ENCODE data around the gene NRM. TPM values are rescaled to one million over a fixed set of nuclear protein-coding genes. Genes with fewer than 3 reads are reported as not detected.

NRM gene
- total RNA-seq, 1 donor from 2014 or later: 12.8 TPM

DNA sequence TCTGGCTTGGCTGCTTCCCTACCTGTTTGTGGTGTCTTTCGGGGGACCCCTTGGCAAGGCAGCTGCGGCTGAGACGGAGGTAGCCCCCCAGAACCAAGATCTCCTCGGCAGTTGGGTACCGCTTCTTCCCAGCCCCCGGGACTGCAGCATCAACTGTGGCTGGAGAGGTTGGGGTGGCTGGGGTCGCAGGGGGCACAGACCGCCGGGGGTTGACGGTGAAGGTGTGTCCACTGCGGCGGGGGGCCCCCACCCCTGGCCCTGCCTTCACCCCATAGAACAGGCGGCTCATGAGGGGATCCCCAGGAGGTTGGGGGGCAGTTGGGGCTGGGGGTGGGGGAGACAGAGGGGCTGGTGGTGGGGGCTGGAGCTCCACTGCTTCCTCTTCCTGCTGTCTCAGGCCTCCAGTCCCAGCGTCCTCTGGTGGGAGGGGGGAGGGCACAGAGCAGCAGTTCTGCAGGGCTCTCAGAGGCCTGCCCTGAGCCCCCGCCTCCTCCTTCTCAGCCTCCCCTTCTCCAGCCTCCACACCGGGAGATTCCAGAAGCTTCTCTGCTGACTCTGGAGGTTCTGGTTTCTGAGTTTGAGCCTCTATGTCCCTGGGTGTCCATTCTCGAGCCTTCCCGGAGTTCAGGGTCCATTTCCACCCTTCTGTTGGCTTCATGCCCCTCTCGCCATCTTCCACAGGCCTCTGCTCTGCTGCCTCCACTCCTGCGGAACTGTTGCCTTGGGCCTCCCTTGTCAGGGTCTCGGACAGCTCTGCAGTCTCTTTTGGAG lies 6.2 kb downstream of the NRM start:
- peaks cover 65% of the 10 kb centered on the region for H4K20me1 ChIP-seq (ENCODE audit: insufficient read depth, low read length)
- H3K4me2 ChIP-seq (ENCODE audit: low read length): peak overlapping the region; percentile 100
- H3K36me3 Mint-ChIP-seq (ENCODE audit: low read depth, unreplicated experiment): peaks cover 21% of the 10 kb centered on the region
- H3K9me3 ChIP-seq (ENCODE audit: insufficient read depth, low read depth, low read length): no peaks in the 10 kb centered on the region
- peaks cover 2% of the 10 kb centered on the region for H3K9me3 Mint-ChIP-seq (ENCODE audit: unreplicated experiment)
- peaks cover 29% of the 10 kb centered on the region for H3K4me1 Mint-ChIP-seq (ENCODE audit: low read depth, unreplicated experiment)
- peak overlapping the region; percentile 98 for H3K9ac ChIP-seq (ENCODE audit: low read length)
- TF ChIP-seq EZH2 (IDR thresholded peaks at IDR 0.05; ENCODE audit: insufficient read depth, low read length): no peak
- TF ChIP-seq, protein P1, sequence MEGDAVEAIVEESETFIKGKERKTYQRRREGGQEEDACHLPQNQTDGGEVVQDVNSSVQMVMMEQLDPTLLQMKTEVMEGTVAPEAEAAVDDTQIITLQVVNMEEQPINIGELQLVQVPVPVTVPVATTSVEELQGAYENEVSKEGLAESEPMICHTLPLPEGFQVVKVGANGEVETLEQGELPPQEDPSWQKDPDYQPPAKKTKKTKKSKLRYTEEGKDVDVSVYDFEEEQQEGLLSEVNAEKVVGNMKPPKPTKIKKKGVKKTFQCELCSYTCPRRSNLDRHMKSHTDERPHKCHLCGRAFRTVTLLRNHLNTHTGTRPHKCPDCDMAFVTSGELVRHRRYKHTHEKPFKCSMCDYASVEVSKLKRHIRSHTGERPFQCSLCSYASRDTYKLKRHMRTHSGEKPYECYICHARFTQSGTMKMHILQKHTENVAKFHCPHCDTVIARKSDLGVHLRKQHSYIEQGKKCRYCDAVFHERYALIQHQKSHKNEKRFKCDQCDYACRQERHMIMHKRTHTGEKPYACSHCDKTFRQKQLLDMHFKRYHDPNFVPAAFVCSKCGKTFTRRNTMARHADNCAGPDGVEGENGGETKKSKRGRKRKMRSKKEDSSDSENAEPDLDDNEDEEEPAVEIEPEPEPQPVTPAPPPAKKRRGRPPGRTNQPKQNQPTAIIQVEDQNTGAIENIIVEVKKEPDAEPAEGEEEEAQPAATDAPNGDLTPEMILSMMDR (IDR thresholded peaks at IDR 0.05; ENCODE audit: insufficient read depth, low read depth, low read length): no peak
- FAIRE-seq (no peak), DNase-seq (ENCODE audit: low read depth) (no peak)
- no peaks in the 10 kb centered on the region for H3K27me3 ChIP-seq (ENCODE audit: insufficient read depth, low read length)
- peak overlapping the region; percentile 95 for H3K27ac ChIP-seq (ENCODE audit: low read depth, low read length)
- H3K4me3 Mint-ChIP-seq (ENCODE audit: unreplicated experiment): peak overlapping the region; percentile 98
- H3K36me3 ChIP-seq (ENCODE audit: insufficient read depth, low read length): peaks cover 14% of the 10 kb centered on the region
- H3K79me2 ChIP-seq (ENCODE audit: insufficient read depth, low read length): peaks cover 97% of the 10 kb centered on the region
- H3K4me3 ChIP-seq (ENCODE audit: insufficient read depth, low read depth, low read length): peak overlapping the region; percentile 87
- H2AFZ ChIP-seq (ENCODE audit: low read depth, low read length): no peak overlapping the region
- peak overlapping the region; percentile 99 for H3K27ac Mint-ChIP-seq (ENCODE audit: unreplicated experiment)
- H3K27me3 Mint-ChIP-seq (ENCODE audit: low read depth, unreplicated experiment): no peaks in the 10 kb centered on the region
- peaks cover 53% of the 10 kb centered on the region for H3K4me1 ChIP-seq (ENCODE audit: insufficient read depth, low read length)

DNA sequence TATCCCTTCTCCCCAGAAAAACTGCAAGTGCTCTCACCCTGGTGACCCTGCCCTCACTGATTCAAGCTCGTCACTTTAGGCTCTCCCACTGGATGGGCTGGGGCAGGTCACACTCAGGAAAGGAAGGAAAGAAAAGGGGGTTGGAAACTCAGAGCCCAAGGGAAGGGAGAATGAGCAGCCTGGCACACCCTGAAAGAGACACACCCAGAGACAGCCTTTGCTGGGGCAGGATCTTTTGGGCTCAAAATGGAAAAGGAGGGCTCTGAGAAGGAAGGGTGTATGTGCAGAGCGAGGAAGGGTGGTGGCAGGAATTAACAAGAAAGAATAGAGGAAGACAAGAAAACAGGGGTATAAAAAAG lies 6.8 kb downstream of the NRM start:
- Histone ChIP-seq H3K27me3 (ENCODE audit: insufficient read depth, low read length) (no peaks in the 10 kb centered on the region), H3K36me3 (ENCODE audit: insufficient read depth, low read length) (peaks cover 14% of the 10 kb centered on the region), H3K27ac (ENCODE audit: low read depth, low read length) (peak overlapping the region; percentile 81), H2AFZ (ENCODE audit: low read depth, low read length) (no peak overlapping the region), H3K9ac (ENCODE audit: low read length) (peak overlapping the region; percentile 98), H3K9me3 (ENCODE audit: insufficient read depth, low read depth, low read length) (no peaks in the 10 kb centered on the region), H4K20me1 (ENCODE audit: insufficient read depth, low read length) (peaks cover 72% of the 10 kb centered on the region), H3K79me2 (ENCODE audit: insufficient read depth, low read length) (peaks cover 97% of the 10 kb centered on the region), H3K4me1 (ENCODE audit: insufficient read depth, low read length) (peaks cover 52% of the 10 kb centered on the region), H3K4me2 (ENCODE audit: low read length) (peak overlapping the region; percentile 100), H3K4me3 (ENCODE audit: insufficient read depth, low read depth, low read length) (peak overlapping the region; percentile 87)
- peaks cover 28% of the 10 kb centered on the region for H3K4me1 Mint-ChIP-seq (ENCODE audit: low read depth, unreplicated experiment)
- FAIRE-seq (no peak), DNase-seq (ENCODE audit: low read depth) (no peak)
- no peaks in the 10 kb centered on the region for H3K27me3 Mint-ChIP-seq (ENCODE audit: low read depth, unreplicated experiment)
- TF ChIP-seq, protein P1 (IDR thresholded peaks at IDR 0.05; ENCODE audit: insufficient read depth, low read depth, low read length): no peak
- peaks cover under 1% of the 10 kb centered on the region for H3K9me3 Mint-ChIP-seq (ENCODE audit: unreplicated experiment)
- peak overlapping the region; percentile 99 for H3K27ac Mint-ChIP-seq (ENCODE audit: unreplicated experiment)
- H3K36me3 Mint-ChIP-seq (ENCODE audit: low read depth, unreplicated experiment): peaks cover 24% of the 10 kb centered on the region
- H3K4me3 Mint-ChIP-seq (ENCODE audit: unreplicated experiment): peak overlapping the region; percentile 98
